ENCODE data around the gene BAK1.

- no peak for TF ChIP-seq CTCF (IDR thresholded peaks at IDR 0.05)
- TF ChIP-seq POLR2A (IDR thresholded peaks at IDR 0.05): no peak
- no peak for TF ChIP-seq POLR2AphosphoS5 (IDR thresholded peaks at IDR 0.05; ENCODE audit: insufficient read depth in 1 of 2, low read depth in 1 of 2)
These were observed 15.1 kb upstream of the BAK1 start for GRCh38 chr6:33595001-33595846.
